GM21717 (cell line): Measurements from ENCODE around the gene AKAP8L.

Experiments used
- ATAC-seq: cut with Tn5 transposase; IDR thresholded peaks from one replicate; pipeline ENCODE4 v1.9.1; 2021; ENCODE audit warnings: mild to moderate bottlenecking, moderate library complexity; ENCODE audit not compliant: unreplicated experiment

AKAP8L gene

DNA sequence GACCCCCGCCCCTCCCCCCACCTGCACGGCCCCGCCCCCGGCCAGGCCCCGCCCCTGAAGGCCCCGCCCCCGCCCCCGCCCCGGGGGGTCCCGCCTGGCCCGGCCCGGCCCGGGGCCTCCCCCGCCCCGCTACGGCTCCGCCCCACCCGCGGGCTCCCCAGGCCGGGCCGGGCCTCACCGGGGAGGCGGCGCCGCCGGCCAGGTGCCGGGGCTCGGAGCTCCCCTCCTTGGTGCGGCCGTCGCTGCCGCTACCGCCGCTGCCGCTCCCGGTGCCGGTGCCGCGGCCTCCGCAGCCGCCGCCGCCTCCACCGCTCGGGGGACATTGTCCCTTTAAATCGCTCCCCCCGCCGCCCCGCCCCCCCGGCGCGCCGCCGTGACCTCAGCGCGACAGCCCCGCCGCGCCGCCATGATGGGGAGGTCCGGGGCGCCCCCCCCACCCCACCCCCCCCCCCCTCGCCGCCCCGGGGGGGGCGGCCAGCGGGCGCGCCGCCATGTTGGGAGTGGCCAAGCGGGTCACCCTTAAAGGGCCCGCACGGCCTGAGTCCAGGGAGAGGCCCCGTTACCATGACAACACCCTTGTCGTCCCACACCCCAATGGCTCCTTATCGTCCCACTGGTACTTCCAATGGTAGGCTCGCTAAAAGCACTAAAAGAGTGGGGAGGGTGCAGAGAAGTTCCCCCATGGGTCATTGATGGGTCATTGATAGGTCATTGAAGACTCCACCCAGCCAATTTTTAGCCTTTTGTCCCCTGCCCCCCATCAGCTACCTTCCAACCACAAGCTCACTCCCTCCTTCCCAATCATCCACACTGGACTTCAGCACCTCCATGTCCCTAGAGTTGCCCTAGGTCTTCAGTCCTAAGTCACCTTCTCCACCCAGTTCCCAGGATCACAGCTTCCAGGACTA lies 31.1 kb upstream of the AKAP8L start, which contains the start of gene WIZ:
TSS of gene WIZ (minus strand) at position 337 of the 908 bp plus-strand sequence. CDS start 1,649 bp downstream, outside the sequence.
- no peak for ATAC-seq

DNA sequence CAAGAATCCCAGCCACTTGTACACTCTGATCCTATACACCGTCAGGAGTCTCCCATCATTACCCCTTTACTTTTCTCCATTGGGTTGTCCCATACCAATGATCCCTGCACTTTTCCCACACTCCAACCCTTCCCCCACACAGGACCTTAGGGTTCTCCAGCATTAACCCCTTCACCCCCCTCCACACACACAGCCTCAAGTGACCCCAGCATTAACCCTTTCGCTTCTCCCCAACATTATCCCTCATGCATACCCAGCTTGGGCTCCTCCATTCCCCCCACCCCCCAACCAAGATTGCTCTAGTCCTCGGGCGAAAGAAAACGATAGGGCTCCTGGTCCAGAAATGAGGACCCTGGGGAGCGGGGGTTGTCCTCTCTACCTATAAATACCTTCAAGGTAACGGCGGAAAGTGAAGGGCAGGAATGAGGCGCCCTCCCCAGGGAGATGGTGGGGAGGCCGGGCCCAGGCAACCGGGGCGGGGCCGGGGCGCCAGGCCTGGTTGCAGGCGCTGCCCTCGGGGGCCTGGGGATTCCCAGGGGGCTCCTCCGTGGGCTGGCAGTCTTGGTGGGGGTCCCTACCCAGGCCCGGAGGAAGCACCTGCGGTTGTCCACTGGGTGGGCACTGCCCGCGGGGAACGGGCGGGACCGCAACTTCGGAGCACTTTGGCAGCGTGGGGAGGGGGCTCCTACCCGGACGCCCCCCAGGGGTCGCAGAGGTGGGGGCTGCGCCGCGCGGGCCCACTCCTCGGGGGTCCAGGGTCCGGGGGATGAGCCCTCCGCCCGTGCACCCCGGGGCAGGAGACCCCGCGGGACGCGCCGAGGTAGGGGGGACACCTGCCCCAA lies 30.2 kb upstream of the AKAP8L start:
- ATAC-seq: no peak

DNA sequence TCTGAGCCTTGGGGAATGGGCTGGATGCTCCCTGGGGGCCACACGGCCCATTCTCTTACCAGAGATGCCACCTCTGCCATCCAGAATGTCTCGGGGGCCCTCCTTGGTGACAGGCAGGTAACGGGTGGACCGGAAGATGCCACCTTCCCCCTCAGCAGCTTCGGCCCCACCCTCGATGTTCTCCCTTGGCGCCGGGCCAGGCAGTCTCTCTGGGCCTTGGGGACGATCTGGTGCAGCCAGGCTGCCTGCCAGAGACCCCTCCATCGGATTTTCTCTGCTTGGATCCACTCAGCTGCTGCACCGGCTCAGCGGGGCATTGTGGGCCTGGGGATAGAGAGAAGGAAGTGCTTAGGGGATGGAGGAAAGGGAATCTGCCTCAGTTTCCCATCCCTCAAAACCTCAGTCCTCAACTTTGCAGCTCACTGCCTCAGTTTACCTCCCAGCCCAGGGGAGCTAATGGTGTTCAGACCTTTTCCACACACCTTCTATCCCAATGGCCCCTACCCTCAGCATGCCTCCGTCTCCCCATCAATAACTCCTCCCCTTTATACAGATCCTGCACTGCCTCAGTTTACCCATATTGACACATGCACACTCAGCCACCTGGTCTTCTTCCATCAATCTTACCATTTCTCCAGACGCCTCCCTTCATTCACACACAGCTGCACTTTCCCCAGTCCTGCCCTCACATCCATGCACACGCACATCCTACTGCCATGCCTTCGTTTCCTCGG lies 29.4 kb upstream of the AKAP8L start:
- no peak for ATAC-seq

DNA sequence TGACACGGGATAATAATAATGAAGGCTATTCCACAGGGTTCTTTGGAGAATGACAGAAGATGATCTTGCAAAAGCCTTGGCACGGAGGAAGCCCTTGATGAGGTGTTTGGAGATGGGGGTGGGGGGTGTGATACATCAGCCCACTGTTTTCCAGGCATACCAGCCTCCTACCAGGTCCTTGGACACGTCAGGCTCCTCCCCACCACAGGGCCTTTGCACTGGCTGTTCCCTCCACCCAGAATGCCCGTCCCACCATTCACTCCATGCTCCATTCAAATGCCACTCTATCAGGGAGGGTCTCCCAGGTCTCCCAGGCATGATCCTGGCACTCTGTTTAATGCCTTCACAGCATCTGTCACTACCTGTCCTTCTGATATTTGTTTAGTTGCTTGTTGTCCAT lies 28.3 kb upstream of the AKAP8L start:
- ATAC-seq: no peak

DNA sequence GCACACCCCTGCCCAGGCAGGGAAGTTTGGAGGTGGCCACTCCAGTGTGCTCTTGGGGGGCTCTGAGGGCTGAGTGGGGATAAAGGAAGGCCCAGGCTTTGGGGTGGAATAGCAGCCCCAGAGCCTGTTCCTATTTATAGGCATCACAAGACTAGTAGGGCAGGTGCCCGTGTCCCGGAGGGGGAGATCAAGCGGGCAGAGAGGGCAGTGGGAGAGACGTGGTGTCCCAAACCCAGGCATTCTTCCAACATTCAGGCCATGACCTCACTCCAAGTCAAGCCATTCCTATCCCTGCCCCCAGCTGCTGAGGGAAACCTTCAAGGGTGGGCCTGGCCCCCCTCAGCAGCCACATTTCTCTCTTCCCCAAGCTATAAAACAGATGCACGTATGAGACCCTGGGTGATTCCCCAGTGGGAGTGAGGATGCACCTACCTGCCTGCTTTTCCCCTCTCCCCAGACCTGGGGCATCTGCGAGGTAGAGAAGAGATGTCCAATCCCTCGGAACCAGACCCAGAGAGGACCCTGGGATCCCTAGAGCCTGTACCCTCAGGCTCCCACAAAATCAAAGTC lies 27.1 kb upstream of the AKAP8L start:
- no peak for ATAC-seq

DNA sequence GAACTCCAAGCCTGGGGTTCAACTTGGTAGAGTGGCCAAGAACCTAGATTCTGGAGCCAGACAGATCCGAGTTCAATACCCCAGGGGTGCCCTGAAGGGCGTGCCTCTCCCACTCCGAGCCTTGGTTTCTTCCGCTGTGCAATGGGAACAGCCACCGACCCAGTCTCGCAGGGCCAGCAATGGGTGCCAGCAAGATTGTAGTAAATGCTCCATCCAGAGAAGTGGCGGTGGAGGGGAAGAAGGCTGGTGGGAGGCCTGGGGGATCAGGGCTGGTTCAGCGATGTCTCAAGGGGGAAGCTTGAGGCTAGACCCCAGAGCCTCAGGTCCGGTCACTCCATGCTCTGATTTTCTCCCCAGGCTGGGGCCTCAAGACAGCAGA lies 26.4 kb upstream of the AKAP8L start:
- ATAC-seq: no peak

DNA sequence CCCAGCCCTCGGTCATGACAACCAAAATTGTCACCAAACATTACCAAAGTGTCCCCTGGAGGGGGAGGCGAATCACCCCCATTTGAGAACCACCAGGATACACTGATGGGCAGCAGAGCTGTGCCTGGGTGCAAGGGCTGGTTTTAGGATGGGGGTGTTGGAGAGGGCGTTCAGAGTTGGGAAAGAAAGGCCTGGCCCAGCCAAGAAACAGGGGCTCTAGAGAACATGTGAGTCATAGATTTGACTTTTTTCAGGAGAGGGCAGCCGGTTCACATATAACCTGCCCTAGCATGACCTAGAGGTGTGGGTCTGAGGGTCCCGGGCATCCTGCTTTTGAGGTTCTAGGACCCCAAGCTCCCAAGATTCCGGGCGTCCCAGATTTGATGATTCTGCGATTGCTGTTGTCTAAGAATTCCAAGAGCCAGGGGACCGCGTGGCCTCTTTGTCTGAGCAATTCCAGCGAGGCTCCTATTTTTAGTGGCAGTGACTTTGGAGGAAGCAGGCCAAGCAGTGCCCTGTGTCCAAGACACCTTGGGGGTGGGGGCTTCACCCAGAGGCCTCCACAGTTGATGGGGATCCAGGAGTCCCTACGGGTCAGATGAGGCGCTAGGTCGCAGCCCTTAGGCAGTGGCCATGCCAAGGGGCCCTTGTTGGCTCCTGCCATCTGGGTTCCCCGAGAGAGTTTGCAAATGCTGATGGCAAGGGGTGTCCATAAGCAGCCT lies 25.9 kb upstream of the AKAP8L start:
- ATAC-seq: no peak

DNA sequence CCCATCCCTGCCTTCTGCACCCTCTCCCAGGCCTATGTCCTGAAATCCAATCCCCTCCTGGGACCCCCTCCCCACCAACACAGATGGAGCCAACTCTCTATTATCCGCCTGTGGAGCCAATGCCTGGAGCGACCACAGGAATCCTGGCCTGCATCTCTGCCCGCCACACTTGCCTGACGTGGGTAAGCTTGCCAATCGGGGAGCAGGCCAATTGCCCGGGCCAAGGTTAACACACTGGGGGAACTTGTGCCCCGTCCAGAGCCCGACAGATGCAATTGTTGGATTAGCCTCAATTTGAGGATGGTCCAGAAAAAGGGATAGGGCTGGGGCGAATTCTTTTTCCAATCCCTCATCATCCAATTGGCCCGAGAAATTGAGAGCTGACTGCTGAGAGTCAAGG lies 25.1 kb upstream of the AKAP8L start:
- no peak for ATAC-seq

DNA sequence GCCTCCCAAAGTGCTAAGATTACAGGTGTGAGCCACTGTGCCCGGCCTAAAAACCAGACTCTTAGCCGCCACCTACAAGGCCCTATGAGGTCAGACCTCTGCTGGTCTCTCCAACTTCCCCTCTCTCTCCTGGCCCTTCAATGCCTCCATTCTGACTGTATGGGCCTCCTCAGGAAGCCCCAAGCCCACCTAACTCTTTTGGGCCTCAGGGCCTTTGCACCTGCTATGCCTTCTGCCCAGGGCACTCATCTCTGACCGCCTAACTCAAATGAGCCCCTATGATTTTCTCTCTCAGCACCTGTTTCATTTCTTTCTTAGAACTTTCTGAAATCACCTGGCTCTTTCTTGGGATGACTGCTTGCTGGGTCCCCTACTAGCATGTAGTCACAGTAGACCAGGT lies 24.5 kb upstream of the AKAP8L start:
- ATAC-seq: no peak

DNA sequence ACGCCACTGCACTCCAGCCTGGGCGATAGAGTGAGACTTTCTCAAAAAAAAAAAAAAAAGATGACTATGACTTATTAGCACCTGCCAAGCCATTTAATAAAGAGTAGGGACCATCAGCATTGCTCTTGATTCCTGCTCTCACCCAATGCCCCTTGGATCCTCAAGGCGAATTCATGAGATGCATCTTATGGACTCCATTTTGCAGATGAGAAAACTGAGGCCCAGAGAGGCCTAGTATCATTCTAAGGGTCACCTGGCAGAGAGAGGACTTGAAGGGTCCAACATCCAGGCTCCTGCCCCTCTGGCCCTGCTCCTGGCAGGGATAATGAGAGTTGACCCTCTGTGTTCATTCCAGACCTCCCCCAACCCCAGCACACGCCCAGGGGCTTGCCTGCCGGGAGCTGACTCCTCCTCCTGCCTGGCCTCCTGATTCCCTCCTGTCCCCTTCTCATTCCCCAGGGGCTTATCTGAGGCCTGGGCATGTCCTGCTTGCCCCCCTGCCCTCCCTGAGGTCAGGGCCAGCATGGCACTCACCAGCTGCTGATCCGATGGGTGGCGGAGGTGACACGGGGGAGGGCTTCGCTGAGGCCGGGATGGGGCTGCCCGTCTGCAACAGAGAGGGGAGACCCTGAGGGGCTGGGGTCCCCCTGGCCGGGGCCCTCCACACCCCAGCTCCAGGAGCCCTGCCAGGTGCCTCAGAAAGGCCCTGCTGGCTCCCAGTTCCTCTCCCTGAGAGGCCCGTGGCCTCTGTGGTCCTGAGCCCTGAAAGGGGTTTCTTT lies 23.5 kb upstream of the AKAP8L start:
- ATAC-seq: no peak

DNA sequence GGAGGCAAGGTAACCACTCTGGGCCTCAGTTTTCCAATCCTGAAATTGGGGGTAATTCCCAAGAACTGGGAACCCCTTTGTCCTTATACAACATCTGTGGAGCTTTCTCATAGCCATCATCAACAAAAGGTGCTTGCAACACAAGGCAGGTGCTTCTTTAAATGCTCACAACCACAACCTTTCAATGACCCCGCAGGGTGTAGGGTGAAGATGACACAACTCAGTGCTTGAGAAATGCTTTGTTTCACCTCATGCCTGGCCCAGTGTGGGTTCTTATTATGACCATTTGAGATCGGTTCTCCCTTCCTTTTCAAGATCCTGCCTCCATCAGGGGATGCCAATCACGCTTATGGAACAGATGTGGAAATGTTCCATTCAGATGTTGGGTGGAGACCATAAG lies 22.5 kb upstream of the AKAP8L start:
- no peak for ATAC-seq

DNA sequence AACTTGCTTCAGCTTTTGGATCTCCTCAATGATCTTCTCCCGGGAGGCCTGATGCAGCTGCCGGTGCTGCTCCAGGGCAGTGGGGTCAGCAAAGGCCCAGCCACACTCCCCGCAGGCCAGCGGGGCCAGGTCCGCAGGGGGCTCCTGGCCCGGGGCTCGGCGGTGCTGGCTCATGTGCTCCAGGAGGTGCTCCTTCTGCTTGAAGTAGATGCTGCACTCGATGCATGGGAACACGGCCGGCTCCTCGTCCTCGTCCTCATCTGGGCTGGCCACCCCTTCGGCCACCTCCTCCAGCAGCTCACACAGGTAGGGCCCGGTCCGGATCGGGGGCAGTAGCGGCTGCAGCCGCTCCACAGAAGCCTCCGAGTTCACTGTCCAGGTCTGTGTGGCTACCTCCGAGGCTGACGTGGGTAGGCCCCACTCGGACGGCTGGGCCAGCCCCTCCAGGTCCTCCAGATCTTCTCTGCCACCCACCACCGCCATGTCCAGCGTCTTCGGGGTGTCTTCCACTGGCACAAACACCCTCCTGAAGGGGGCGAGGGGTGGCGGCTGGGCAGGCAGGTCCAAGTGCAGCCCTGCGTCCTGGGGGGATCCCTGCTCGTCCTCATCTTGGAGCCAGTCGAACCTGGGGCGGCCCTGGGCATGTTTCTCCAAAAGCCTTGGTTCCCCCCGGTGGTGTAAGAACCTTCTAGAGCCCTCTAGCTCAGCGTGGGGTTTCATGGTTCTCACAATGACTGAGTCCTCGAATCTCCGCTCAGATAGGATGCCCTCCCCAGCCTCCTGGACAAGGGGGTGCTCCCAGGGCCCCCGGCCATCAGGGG lies 21.2 kb upstream of the AKAP8L start:
- ATAC-seq: no peak

DNA sequence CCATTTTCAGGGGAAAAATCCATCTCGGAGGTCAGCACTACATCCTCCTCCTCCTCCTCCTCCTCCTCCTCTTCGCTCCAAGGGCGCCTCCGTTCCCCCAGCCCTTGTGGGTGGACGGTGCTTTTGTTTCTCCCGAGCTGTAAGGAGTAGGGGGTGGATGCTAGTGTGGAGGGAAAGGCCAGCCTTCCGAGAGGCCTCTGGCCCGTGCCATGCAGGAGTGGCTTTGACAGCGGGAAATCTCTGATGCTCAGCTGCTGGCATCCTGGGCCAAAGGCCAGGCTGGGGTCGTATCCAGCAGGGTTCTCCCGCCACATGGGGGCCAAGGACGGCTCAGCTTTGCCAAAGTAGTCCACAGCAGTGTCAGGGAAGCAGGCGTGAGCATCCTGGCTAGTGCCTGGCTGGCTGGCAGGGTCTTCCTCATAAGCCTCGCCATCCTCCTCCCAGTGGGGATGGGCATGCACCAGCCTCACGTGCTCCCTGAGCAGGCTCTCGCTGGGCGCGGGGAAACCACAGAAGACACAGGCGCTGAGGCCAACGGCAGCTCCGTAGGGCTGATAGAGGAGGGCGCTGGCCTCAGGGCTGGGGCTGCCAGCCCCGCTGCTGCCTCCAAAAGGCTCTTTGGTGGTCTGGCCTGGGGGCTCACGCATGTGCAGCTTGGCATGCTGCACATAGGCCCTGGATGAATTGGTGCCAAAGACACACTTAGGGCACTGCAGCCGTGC lies 20.5 kb upstream of the AKAP8L start:
- no peak for ATAC-seq

DNA sequence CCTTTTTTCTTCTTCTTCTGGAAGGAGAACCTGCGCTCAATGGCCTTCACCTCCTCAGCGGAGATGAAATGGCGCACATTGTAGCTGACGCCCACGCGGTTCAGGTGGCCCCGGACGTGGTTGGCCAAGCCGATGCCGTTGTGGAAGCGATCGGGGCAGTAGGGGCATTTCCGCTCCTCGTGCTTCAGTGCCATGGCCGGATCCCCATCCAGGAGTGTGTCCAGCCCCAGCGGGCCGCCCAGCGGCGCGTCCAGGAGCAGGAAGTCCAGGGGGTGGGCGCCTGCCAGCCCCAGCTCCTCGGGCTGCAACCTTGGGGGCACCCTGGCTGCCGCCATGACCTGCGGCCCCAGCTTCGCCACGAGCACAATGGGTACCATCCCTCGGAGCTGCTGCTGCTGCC lies 19.8 kb upstream of the AKAP8L start:
- no peak for ATAC-seq

DNA sequence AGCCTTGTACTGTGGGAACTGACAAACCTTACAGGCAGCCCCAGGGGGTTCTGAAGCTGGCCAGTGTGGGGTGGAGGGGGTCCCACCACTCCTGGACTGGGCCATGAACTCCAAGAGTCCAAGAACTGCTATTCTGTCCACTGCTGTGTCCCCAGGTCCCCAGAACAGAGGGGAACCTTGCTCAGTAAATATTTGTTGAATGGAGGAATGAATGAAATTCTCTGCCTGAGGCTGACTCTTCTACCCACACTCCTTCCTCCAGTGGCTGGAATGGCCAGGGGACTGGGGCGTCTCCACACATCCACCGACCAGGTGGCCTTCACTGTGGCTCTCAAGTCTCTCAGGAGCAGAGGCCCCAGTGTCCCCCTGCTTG lies 19.3 kb upstream of the AKAP8L start:
- ATAC-seq: no peak

DNA sequence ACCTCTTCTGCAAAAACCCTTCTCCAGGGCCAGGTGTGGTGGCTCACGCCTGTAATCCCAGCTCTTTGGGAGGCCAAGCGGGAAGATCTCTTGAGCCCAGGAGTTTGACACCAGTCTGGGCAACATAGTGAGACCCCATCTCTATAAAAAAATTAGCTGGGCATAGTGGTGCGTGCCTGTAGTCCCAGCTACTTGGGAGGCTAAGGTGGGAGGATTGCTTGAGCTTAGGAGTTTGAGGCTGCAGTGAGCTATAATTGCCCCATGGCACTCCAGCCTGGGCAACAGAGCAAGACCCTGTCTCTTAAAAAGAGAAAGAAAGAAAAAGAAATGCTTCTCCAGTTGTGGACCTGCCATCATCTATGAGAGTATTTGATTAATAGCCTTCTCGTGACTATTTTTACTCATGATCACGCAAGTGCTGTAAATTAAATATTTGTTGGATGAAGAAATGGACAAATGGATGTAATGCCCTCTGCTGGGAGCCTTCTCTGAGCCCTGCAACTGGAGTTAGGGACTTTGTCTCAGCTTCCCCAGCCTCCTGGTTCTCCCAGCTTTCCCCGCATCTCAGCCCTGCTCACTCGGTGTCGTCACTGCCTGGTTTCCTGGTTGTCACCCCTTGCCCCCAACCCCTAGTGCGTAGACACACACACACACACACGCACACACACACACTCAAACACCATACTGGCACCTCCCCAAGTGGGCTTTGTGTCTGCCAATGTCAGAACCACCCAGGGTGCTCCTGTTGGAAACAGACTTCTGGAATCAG lies 18.8 kb upstream of the AKAP8L start:
- no peak for ATAC-seq

DNA sequence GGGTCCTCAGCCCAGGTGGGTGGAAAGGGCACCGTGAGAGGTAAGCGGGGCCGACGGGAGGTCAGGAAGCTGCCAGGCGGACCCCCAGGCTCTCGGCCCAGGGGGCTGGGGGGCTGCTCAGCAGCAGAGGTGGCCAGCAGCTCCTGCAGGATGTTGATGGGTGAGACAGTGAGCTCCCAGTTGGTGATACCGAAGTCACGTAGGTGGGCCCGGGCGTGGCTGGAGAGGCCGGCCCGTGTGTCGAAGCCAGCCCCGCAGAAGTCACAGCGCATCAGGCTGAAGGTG lies 18.0 kb upstream of the AKAP8L start:
- no peak for ATAC-seq
